HG02870 (cell line): ENCODE results near the gene FAR1.
"Not testable (repeated sequence)": the region's sequence is repeated elsewhere in the genome, so short reads cannot be mapped to it uniquely, and the experiment has no call there.

ENCODE experiments used
- ATAC-seq: cut with Tn5 transposase; IDR thresholded peaks from one replicate; pipeline ENCODE4 v1.9.1; 2021; ENCODE audit warnings: mild to moderate bottlenecking, moderate library complexity; ENCODE audit not compliant: unreplicated experiment

Gene FAR1

DNA sequence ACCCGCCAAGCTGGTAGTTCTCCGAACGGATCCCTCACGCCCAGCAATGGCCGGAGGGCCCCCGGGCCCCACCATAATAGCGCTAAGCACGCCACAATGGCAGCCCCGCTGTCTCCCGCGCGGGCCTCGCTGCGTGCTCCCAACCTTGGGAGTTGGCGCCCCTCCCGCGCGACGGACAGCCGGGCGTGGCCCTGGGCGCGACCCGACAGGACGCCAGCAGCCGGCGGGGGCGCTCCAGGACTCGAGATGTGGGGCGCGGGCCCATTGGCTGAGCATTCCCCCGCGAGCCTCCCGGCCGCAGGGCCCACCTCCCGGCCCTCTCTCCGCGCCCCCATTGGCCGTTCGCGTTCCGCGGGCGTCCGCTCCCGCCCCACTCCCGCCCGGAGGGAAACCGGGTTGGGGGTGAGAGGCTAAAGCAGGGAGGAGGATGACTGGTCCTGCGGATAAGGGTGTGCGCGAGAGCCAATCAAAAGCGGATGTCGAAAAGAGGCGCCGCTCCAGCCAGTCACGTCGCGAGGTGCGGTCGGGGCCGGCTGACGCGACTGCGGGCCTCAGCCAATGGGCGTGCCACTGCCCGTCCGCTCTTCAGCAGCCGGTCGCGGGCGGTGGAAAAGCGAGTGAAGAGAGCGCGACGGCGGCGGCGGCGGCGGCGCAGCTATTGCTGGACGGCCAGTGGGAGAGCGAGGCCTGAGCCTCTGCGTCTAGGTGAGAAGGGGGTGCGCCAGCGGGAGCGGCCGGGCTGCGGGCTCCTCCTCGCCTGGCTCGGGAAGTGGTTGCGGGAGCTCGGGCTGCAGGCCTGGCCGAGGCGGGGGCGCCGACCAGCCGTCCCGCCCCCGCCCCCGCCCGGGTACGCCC, at the start of gene FAR1:
Gene FAR1, plus strand, starts transcription at position 567 of the 855 bp plus-strand sequence. CDS start 26,098 bp downstream, outside the sequence.
- peak; percentile 91 for ATAC-seq

DNA sequence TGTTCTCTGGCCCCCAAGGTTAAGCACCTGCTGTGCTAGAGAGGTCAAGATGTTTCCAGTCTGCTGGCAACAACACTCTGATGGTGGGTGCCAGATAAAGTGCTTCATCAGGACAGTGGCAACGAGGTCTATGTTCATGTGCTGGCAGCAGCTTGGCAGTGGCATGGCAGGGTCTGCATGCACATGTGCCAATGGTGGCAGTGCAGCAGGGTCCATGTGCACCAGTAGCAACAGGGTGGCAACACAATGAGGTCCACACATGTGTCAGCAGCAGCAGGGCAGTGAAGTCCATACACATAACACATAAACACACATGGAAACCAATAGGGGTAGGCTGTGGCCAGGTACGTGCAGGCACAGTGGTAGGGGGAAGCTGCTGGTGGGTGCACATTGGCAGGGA, 48.4 kb upstream of the FAR1 start:
- no peak for ATAC-seq

GRCh38 chr11:13626818-13627217, 41.6 kb upstream of the FAR1 start:
- ATAC-seq = not testable (repeated sequence)

- ATAC-seq = not testable (repeated sequence)
Measured at GRCh38 chr11:13628634-13629033, 39.8 kb upstream of the FAR1 start.

DNA sequence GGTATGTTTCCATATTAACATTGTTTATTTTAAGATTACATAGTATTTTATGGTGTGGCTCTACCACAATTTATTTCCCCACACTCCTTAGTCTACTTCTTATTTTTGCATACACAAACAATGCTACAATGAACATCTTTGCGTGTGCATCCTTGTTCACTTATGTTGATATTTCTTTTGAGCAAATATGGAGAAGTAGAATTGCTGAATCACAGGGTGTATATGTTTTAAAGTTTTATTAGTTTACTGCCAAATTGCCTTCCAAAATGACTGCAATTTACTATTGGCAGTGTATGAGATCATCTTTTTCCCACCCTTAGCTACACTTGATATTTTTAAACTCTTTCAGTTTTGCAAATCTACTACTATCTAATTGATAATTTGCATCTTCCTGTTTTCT, 38.7 kb upstream of the FAR1 start:
- ATAC-seq = no peak

GRCh38 chr11:13635290-13635689, 33.2 kb upstream of the FAR1 start:
- ATAC-seq = no peak

GRCh38 chr11:13635804-13636203, 32.7 kb upstream of the FAR1 start:
- ATAC-seq = no peak

- no peak for ATAC-seq
Measured at GRCh38 chr11:13637125-13638069, 31.1 kb upstream of the FAR1 start.

- no peak for ATAC-seq
Measured at GRCh38 chr11:13638422-13638821, 30.0 kb upstream of the FAR1 start.

DNA sequence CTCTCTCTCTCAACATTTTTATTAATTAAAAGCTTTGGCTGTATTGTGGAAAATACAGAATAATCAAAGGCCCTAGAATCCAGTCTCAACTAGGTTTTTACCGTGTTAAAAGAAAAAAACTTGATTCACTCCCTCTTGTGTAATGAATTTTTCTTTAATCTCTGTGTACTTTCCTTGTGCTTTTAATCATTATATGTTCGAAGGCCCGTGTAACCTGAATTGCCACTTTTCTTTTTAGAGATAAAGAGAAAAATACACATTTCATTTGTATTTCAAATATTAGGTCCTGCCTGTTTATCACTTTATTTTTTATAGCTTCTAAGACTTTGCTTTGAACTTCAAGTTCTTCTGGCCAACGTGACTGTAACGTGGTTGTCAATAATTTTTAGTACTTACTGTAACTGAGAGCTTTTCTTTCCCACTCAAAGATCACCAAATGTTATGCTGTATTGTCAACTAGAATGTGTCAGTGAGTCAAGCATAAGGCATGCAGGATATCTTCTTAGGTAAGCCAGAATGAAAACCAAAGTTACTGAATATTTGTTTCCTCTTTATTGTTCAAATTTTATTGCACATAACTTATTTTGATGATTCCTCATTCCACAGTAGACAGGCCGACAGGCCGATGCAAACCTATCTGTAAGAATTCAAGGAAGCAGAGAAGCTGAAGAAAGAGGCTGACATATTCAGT, 23.3 kb upstream of the FAR1 start:
- no peak for ATAC-seq

DNA sequence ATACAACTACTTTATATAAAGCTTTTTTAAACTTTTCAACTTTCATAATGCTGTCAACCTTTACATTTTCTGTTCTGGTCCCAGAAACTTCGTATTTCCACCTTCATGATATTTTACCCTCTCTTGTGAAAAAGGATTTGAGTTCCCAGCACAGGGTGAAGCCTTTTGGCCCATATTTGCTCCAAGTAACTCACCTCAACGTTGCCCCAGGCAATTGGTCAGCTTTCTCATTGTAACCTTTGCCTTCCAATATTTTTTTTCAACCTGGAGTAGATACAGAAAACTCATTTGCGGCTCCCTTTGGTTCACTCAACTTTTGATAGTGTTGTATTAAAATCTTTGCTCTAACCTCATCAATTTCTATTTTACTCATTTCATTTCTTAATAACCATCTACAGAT, 21.1 kb upstream of the FAR1 start:
- no peak for ATAC-seq

GRCh38 chr11:13649619-13650018, 18.8 kb upstream of the FAR1 start:
- ATAC-seq = no peak

DNA sequence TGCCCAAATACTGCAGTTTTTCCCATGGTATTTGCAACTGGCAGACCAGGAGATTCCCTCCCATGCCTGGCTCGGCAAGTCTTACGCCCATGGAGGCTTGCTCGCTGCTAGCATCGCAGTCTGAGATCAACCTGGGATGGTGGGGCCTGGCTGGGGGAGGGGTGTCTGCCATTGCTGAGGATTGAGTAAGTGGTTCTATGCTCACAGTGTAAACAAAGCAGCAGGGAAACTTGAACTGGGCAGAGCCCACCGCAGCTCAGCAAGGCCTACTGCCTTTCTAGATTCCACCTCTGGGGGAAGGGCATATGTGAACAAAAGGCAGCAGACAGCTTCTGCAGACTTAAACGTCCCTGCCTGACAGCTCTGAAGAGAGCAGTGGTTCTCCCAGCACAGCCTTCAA, 17.0 kb upstream of the FAR1 start:
- ATAC-seq = not testable (repeated sequence)

- ATAC-seq = no peak
Measured at GRCh38 chr11:13661074-13661623, 7.3 kb upstream of the FAR1 start.

DNA sequence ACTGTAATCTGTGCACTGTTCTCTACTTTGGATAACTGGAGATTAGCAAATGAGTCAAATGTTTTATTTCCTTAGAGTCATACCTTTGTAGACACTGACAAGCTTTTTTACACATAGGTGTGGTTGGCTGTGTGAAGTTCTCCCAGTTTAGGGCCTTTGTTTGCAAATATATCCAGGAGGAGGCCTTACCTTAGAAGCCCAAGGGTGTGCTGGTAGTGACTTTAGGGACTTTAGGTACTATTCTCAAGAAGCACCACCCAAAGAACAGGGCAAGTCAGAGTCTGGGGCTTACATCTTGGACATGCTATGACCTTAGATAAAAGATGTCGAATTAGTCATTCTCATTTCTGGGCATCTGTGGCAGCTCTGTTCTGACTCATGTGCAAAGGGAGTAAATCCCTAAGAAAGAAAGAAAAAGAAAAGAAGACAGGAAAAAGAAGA, 4.8 kb upstream of the FAR1 start:
- ATAC-seq = no peak

- ATAC-seq = no peak
Measured at GRCh38 chr11:13664351-13664750, 4.1 kb upstream of the FAR1 start.

DNA sequence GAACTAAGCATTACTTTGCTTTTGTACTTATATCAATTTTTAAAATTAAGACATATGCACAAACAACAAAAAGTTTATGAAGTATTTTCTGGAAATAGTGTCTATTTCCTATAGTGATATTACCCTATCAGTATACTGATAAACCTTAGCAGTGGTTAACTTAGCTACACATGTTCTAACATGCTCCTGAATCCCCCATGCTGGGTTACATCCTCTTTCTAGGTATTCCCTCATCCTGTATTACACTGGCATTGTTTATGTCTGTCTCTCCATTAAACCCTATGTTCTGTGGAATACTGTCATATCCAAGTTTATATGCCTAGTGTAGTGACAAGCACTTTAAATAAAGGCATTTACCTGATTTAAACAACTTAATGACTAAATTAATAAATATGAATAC, 1.8 kb upstream of the FAR1 start:
- ATAC-seq = no peak

DNA sequence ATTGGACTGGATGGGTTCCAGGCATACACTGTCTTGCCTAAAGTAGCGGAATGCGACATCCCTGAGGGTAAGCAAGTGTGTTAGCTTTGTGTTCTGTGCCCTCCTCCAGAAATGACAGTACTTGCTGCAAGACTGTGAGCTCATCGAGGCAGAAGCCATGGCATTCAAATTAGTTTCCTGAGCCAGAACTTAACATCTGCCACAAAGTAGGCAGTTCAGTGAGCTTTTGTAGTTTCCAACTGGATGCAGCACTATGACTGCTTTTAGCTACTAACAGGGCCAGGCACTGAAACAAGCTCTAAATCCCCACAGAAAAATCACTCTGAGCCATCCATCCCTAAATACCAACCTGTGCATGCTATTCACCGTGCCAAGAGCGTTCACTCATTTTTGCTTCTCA, 1.2 kb upstream of the FAR1 start:
- ATAC-seq = no peak

DNA sequence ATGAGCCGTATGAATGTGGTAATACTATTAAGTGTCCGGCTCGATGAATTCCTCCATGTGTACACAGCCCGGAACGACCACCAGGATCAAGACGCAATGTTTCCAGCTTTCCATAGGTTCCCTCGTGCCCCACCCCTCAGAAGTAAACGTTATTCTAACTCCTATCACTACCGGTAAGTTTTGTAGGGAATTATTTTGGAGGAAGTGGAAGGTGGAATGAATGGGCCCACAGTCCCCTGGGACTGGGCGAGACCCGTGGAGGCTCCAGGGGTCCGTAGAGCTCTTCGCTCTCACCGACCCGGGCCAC, 720 bp upstream of the FAR1 start:
- no peak for ATAC-seq

GRCh38 chr11:13668957-13669521, 571 bp downstream of the FAR1 start:
- ATAC-seq = peak; percentile 5
